ENCODE data around the gene RTL10. TPM values are rescaled to one million over a fixed set of nuclear protein-coding genes. Genes with fewer than 3 reads are reported as not detected.

The RTL10 gene
- total RNA-seq, 1 experiment from 2014 or later: 26.7 TPM

GRCh38 chr22:19819911-19820879, 34.5 kb downstream of the RTL10 start:
- ChIA-PET POLR2A (no interaction called here), CTCF (no interaction called here)
- in situ Hi-C loops (cut with HindIII; ENCODE audit: low pct_unique_long_range_greater_than_20kb, low sequenced_read_pairs) (no loop called here), intact Hi-C loops (cut with micrococcal nuclease; ENCODE audit: unreplicated experiment) (no loop called here)
- DNase-seq (ENCODE audit: low read depth, low spot score) (no peak), ATAC-seq (no peak)
- no peaks in the 10 kb centered on the region for H3K9me3 ChIP-seq (ENCODE audit: control insufficient read depth, insufficient read depth, low read depth, low read length)
- no TSS peak for BruUV-seq (replicated peaks)
- no peak for TF ChIP-seq TCF7L2 (IDR thresholded peaks at IDR 0.05; ENCODE audit: low read depth, low read length)
- no peak for TF ChIP-seq POLR2AphosphoS5 (IDR thresholded peaks at IDR 0.05; ENCODE audit: low read depth, low read length)
- no peak for TF ChIP-seq REST (IDR thresholded peaks at IDR 0.05; ENCODE audit: insufficient read depth in 1 of 2, low read depth in 2 of 2, low read length in 1 of 2)
- no peak for TF ChIP-seq CTCF (IDR thresholded peaks at IDR 0.05)
- no peaks in the 10 kb centered on the region for H3K36me3 ChIP-seq (ENCODE audit: control insufficient read depth, insufficient read depth, low read length)
- no peak overlapping the region for H3K4me3 ChIP-seq (ENCODE audit: low read depth in 2 of 2, low read length in 2 of 2)
- no peak overlapping the region for H3K27ac ChIP-seq (ENCODE audit: low read length)
- no peaks in the 10 kb centered on the region for H3K27me3 ChIP-seq (ENCODE audit: control insufficient read depth, insufficient read depth, low read length)
- H3K4me1 ChIP-seq (ENCODE audit: control insufficient read depth, insufficient read depth, low read length): no peaks in the 10 kb centered on the region

GRCh38 chr22:19819208-19819910, 35.3 kb downstream of the RTL10 start:
- in situ Hi-C loops (cut with HindIII; ENCODE audit: low pct_unique_long_range_greater_than_20kb, low sequenced_read_pairs) (no loop called here), intact Hi-C loops (cut with micrococcal nuclease; ENCODE audit: unreplicated experiment) (no loop called here)
- Histone ChIP-seq H3K9me3 (ENCODE audit: control insufficient read depth, insufficient read depth, low read depth, low read length) (no peaks in the 10 kb centered on the region), H3K4me3 (ENCODE audit: low read depth in 2 of 2, low read length in 2 of 2) (no peak overlapping the region), H3K4me1 (ENCODE audit: control insufficient read depth, insufficient read depth, low read length) (no peaks in the 10 kb centered on the region), H3K27ac (ENCODE audit: low read length) (no peak overlapping the region), H3K27me3 (ENCODE audit: control insufficient read depth, insufficient read depth, low read length) (no peaks in the 10 kb centered on the region), H3K36me3 (ENCODE audit: control insufficient read depth, insufficient read depth, low read length) (no peaks in the 10 kb centered on the region)
- no peak for DNase-seq (ENCODE audit: low read depth, low spot score)
- no TSS peak for BruUV-seq (replicated peaks)
- ChIA-PET CTCF (no interaction called here), POLR2A (no interaction called here)
- TF ChIP-seq CTCF (IDR thresholded peaks at IDR 0.05): no peak
- no peak for TF ChIP-seq TCF7L2 (IDR thresholded peaks at IDR 0.05; ENCODE audit: low read depth, low read length)
- TF ChIP-seq POLR2AphosphoS5 (IDR thresholded peaks at IDR 0.05; ENCODE audit: low read depth, low read length): no peak
- no peak for TF ChIP-seq REST (IDR thresholded peaks at IDR 0.05; ENCODE audit: insufficient read depth in 1 of 2, low read depth in 2 of 2, low read length in 1 of 2)
- TF ChIP-seq SIN3A (IDR thresholded peaks at IDR 0.05; ENCODE audit: borderline replicate concordance, insufficient read depth, low read depth, low read length): no peak
- no peak for ATAC-seq
